SK-N-DZ (cell line): ENCODE measurements around the gene SPTBN5.

Experiments used
- DNase-seq: peaks from one replicate; pipeline ENCODE4 v3.0.0-alpha.2; 2015; ENCODE audit warnings: low spot score

Gene SPTBN5

GRCh38 chr15:41825572-41826535 is 68.0 kb downstream of the SPTBN5 start:
- DNase-seq: no peak

GRCh38 chr15:41825145-41825544 is 68.7 kb downstream of the SPTBN5 start:
- no peak for DNase-seq

GRCh38 chr15:41824062-41824745 is 69.6 kb downstream of the SPTBN5 start:
- no peak for DNase-seq

- no peak for DNase-seq
These were observed 70.4 kb downstream of the SPTBN5 start for GRCh38 chr15:41823502-41823901.

GRCh38 chr15:41822957-41823356 is 70.9 kb downstream of the SPTBN5 start:
- no peak for DNase-seq

GRCh38 chr15:41822471-41822870 is 71.4 kb downstream of the SPTBN5 start:
- no peak for DNase-seq

- no peak for DNase-seq
These were observed 72.0 kb downstream of the SPTBN5 start for GRCh38 chr15:41821831-41822230.

GRCh38 chr15:41820791-41821423 is 72.9 kb downstream of the SPTBN5 start:
- DNase-seq: no peak

- no peak for DNase-seq
These were observed 74.3 kb downstream of the SPTBN5 start for GRCh38 chr15:41819455-41820050.

- DNase-seq: no peak
These were observed 76.1 kb downstream of the SPTBN5 start for GRCh38 chr15:41817781-41818180.

- DNase-seq: no peak
These were observed 76.5 kb downstream of the SPTBN5 start for GRCh38 chr15:41817327-41817726.

- DNase-seq: no peak
These were observed 77.1 kb downstream of the SPTBN5 start for GRCh38 chr15:41816788-41817187.

GRCh38 chr15:41814534-41814933 is 79.3 kb downstream of the SPTBN5 start:
- no peak for DNase-seq

- DNase-seq: no peak
These were observed 80.4 kb downstream of the SPTBN5 start for GRCh38 chr15:41813426-41813825.

GRCh38 chr15:41812820-41813375 is 81.0 kb downstream of the SPTBN5 start:
- DNase-seq: no peak

GRCh38 chr15:41811432-41812195 is 82.2 kb downstream of the SPTBN5 start:
- DNase-seq: peak; percentile 77

GRCh38 chr15:41810651-41811431 is 83.0 kb downstream of the SPTBN5 start:
- DNase-seq: no peak

GRCh38 chr15:41809526-41810220 is 84.2 kb downstream of the SPTBN5 start:
- no peak for DNase-seq

- no peak for DNase-seq
These were observed 84.7 kb downstream of the SPTBN5 start for GRCh38 chr15:41809121-41809520.
